ENCODE data around the gene STYX. TPM values are rescaled to one million over a fixed set of nuclear protein-coding genes. Genes with fewer than 3 reads are reported as not detected.

Gene STYX
- total and polyA plus RNA-seq, 10 of the 15 experiments (the other 5 are each of a cell fraction or from before 2014, with no cell fraction given): 5.0 to 15.3 (median 9.5) TPM

GRCh38 chr14:52729925-52730708 is at the start of gene STYX (continued):
- no peak for TF ChIP-seq ETV6 (conservative IDR thresholded peaks at IDR 0.05 in 1 of 2, IDR thresholded peaks at IDR 0.05 in 1 of 2; ENCODE audit: borderline replicate concordance in 1 of 2, low read depth in 1 of 2)
- peak; percentile 53; the same call in 1 of the 2 replicates for TF ChIP-seq MLLT1 (IDR thresholded peaks at IDR 0.05)
- no peak for TF ChIP-seq ZSCAN29 (IDR thresholded peaks at IDR 0.05)
- 0 out of 2 replicates have a peak, but pooled peaks have one; percentile 55 for TF ChIP-seq NBN (IDR thresholded peaks at IDR 0.05)
- TF ChIP-seq BACH1 (IDR thresholded peaks at IDR 0.05; ENCODE audit: borderline replicate concordance): peak; percentile 42
- TF ChIP-seq NR2F1 (conservative IDR thresholded peaks at IDR 0.05): no peak
- TF ChIP-seq ZZZ3 (IDR thresholded peaks at IDR 0.05; ENCODE audit: control insufficient read depth, insufficient read length, low read depth): no peak
- no peak for TF ChIP-seq HDAC6 (IDR thresholded peaks at IDR 0.05; ENCODE audit: unreplicated experiment)
- no peak for TF ChIP-seq SIN3A (IDR thresholded peaks at IDR 0.05; ENCODE audit: low read depth, low read length)
- TF ChIP-seq CBX3 (IDR thresholded peaks at IDR 0.05; ENCODE audit: borderline replicate concordance, low read depth): no peak
- TF ChIP-seq IRF3 (IDR thresholded peaks at IDR 0.05): no peak
- TF ChIP-seq EZH2 (IDR thresholded peaks at IDR 0.05; ENCODE audit: borderline replicate concordance, control insufficient read depth, low read depth, low read length): no peak
- no peak for TF ChIP-seq ATF7 (IDR thresholded peaks at IDR 0.05; ENCODE audit: low read depth)
- TF ChIP-seq ZNF217 (IDR thresholded peaks at IDR 0.05): no peak
- no peak for TF ChIP-seq KAT2A (conservative IDR thresholded peaks at IDR 0.05; ENCODE audit: control insufficient read depth, low read depth, low read length)
- TF ChIP-seq E2F4 (IDR thresholded peaks at IDR 0.05; ENCODE audit: low read depth, low read length): no peak
- TF ChIP-seq GATAD2B (conservative IDR thresholded peaks at IDR 0.05; ENCODE audit: low read depth): no peak; the same call in 1 of the 2 replicates
- TF ChIP-seq NFYA (IDR thresholded peaks at IDR 0.05; ENCODE audit: borderline replicate concordance, low read depth, low read length): no peak
- no peak for TF ChIP-seq CHD1 (IDR thresholded peaks at IDR 0.05; ENCODE audit: low read depth, low read length)
- no peak for TF ChIP-seq SMARCA5 (IDR thresholded peaks at IDR 0.05)
- no peak for TF ChIP-seq CEBPZ (IDR thresholded peaks at IDR 0.05; ENCODE audit: low read depth, low read length)
- peak; percentile 84 for TF ChIP-seq SP1 (IDR thresholded peaks at IDR 0.05; ENCODE audit: low read depth, low read length)
- TF ChIP-seq ATF2 (IDR thresholded peaks at IDR 0.05; ENCODE audit: low read length): no peak

Data from GM12878 (cell line).